HCT116 (cell line): ENCODE data around the gene ASGR2. TPM values are rescaled to one million over a fixed set of nuclear protein-coding genes. Genes with fewer than 3 reads are reported as not detected.
"Not testable (repeated sequence)": the region's sequence is repeated elsewhere in the genome, so short reads cannot be mapped to it uniquely, and the experiment has no call there.

ENCODE experiments used
- ATAC-seq: fragments of 200-7000 bp; cut with Tn5 transposase; 2 replicates; pipeline ENCODE4 v1.9.1; 2020; ENCODE audit warnings: mild to moderate bottlenecking, moderate library complexity
- BruUV-seq: library from RNA; stranded (reverse); fragments of 400-500 nt; replicated peaks from 2 replicates; lab custom pipeline; 2021; lab: Mats Ljungman, UMichigan
- CTCF ChIA-PET: fragments of 300-600 bp; sonication (Branson Sonifier 250); formaldehyde crosslinking; loops from one replicate; lab custom pipeline; 2021; ENCODE audit warnings: antibody characterized with exemption; lab: Charles Lee
- POLR2A ChIA-PET: fragments of 300-600, 350-600 bp; sonication (Branson Sonifier 250); formaldehyde crosslinking; loops from one replicate; lab custom pipeline; 2021; ENCODE audit warnings: antibody characterized with exemption; lab: Charles Lee
- RAD21 ChIA-PET, 2 experiments: fragments of 300-600 bp; sonication (Branson Sonifier 250); formaldehyde crosslinking; loops; one replicate each; lab custom pipeline; 2023; ENCODE audit warnings: low total read pairs in 2 of 2; ENCODE audit not compliant: uncharacterized antibody in 2 of 2, unreplicated experiment in 2 of 2, low non-redundant PET in 1 of 2; lab: Charles Lee
- DNase-seq: peaks from one replicate; pipeline ENCODE4 v3.0.0-alpha.2; 2010; ENCODE audit warnings: low read depth, low spot score
- H2AFZ ChIP-seq: fragments of 200-600 bp; shearing (Covaris generic), sonication (generic); 2 replicates; pipeline ENCODE4 v1.6.1; 2017; ENCODE audit warnings: low read depth, mixed run types, mixed read lengths, antibody characterized with exemption, low read length; ENCODE audit not compliant: poor library complexity, severe bottlenecking
- H3K27ac ChIP-seq: 2 replicates; pipeline ENCODE4 v1.5.1; 2012; ENCODE audit warnings: low read depth, low read length
- H3K27me3 ChIP-seq: fragments of 200-600 bp; sonication (generic); 2 replicates; pipeline ENCODE4 v1.6.1; 2016; ENCODE audit warnings: mixed run types, low read length, mixed read lengths; ENCODE audit not compliant: insufficient read depth
- H3K36me3 ChIP-seq, 2 experiments: fragments of 200-500 bp in 1 of 2; fragments of 200-600 bp in 1 of 2; sonication (Bioruptor generic) in 1 of 2; sonication (generic) in 1 of 2; 2 replicates each; pipeline versions ENCODE4 v1.5.1 to v1.6.1; 2014 to 2016; ENCODE audit warnings: low read length in 2 of 2, inconsistent platforms in 1 of 2, mixed read lengths in 1 of 2, mixed run types in 1 of 2; ENCODE audit not compliant: insufficient read depth in 2 of 2, control insufficient read depth in 1 of 2
- H3K4me1 ChIP-seq, 2 experiments: fragments of 200-600 bp in 1 of 2; sonication (generic) in 1 of 2; 2 replicates each; pipeline versions ENCODE4 v1.5.1 to v1.6.1; 2012 to 2017; ENCODE audit warnings: low read length in 2 of 2, inconsistent platforms in 1 of 2, mild to moderate bottlenecking in 1 of 2, mixed read lengths in 1 of 2, mixed run types in 1 of 2, moderate library complexity in 1 of 2; ENCODE audit not compliant: insufficient read depth in 2 of 2, control insufficient read depth in 1 of 2
- H3K4me2 ChIP-seq: fragments of 200-600 bp; sonication (generic); 2 replicates; pipeline ENCODE4 v1.6.1; 2017; ENCODE audit warnings: mixed run types, low read length, mixed read lengths
- H3K4me3 ChIP-seq, 2 experiments: fragments of 200-600 bp in 1 of 2; sonication (generic) in 1 of 2; replicated peaks in 1 of 2; 2 replicates each; pipeline ENCODE4 v1.5.1; 2011 to 2016; ENCODE audit warnings: low read length in 2 of 2, control low read depth in 1 of 2, low read depth in 1 of 2, mild to moderate bottlenecking in 1 of 2, mixed read lengths in 1 of 2, mixed run types in 1 of 2
- H3K79me2 ChIP-seq: fragments of 200-600 bp; sonication (generic); 2 replicates; pipeline ENCODE4 v1.6.1; 2017; ENCODE audit warnings: mild to moderate bottlenecking, mixed run types, low read length, moderate library complexity, mixed read lengths; ENCODE audit not compliant: insufficient read depth
- H3K9ac ChIP-seq: fragments of 200-600 bp; sonication (generic); 2 replicates; pipeline ENCODE4 v1.6.1; 2016; ENCODE audit warnings: low read length, mixed read lengths
- H3K9me2 ChIP-seq: fragments of 200-600 bp; sonication (generic), shearing (Covaris generic); 2 replicates; pipeline ENCODE4 v1.6.1; 2017; ENCODE audit warnings: mixed run types, mild to moderate bottlenecking, moderate library complexity; ENCODE audit not compliant: insufficient read depth
- H3K9me3 ChIP-seq, 2 experiments: fragments of 200-500 bp in 1 of 2; fragments of 200-600 bp in 1 of 2; sonication (Bioruptor generic) in 1 of 2; sonication (generic) in 1 of 2; 2 replicates each; pipeline ENCODE4 v1.6.1; 2014 to 2017; ENCODE audit warnings: low read length in 2 of 2, mixed read lengths in 2 of 2, inconsistent platforms in 1 of 2, low read depth in 1 of 2, mild to moderate bottlenecking in 1 of 2, mixed run types in 1 of 2, moderate library complexity in 1 of 2; ENCODE audit not compliant: control insufficient read depth in 1 of 2, insufficient read depth in 1 of 2
- H4K20me1 ChIP-seq: fragments of 200-600 bp; sonication (generic), shearing (Covaris generic); 2 replicates; pipeline ENCODE4 v1.6.1; 2017; ENCODE audit warnings: mixed run types, mild to moderate bottlenecking, moderate library complexity; ENCODE audit not compliant: insufficient read depth
- EGR1 ChIP-seq: IDR thresholded peaks from 2 replicates; pipeline ENCODE4 v1.6.1; 2012; ENCODE audit warnings: low read depth
- EZH2 ChIP-seq: fragments of 200-600 bp; sonication (generic); IDR thresholded peaks from 2 replicates; pipeline ENCODE4 v1.6.1; 2017; ENCODE audit warnings: antibody characterized with exemption, mixed run types
- EZH2phosphoT487 ChIP-seq: fragments of 200-600 bp; IDR thresholded peaks from 2 replicates; pipeline ENCODE4 v1.6.1; 2018; ENCODE audit warnings: antibody characterized with exemption, borderline replicate concordance
- FOSL1 ChIP-seq: IDR thresholded peaks from 2 replicates; pipeline ENCODE4 v1.6.1; 2012; ENCODE audit warnings: low read depth
- MAX ChIP-seq: IDR thresholded peaks from 2 replicates; pipeline ENCODE4 v1.6.1; 2012
- POLR2A ChIP-seq: IDR thresholded peaks from 2 replicates; pipeline ENCODE4 v1.7.0; 2011; ENCODE audit warnings: borderline replicate concordance; ENCODE audit not compliant: insufficient read depth, insufficient read length; ENCODE audit errors: extremely low read depth
- POLR2AphosphoS5 ChIP-seq: IDR thresholded peaks from 2 replicates; pipeline ENCODE4 v1.6.1; 2011; ENCODE audit warnings: mild to moderate bottlenecking, low read depth, low read length, moderate library complexity
- RAD21 ChIP-seq: IDR thresholded peaks from 2 replicates; pipeline ENCODE4 v1.6.1; 2012; ENCODE audit warnings: low read depth, mild to moderate bottlenecking
- REST ChIP-seq: IDR thresholded peaks from 2 replicates; pipeline ENCODE4 v1.6.1; 2012; ENCODE audit warnings: low read depth
- SRF ChIP-seq: IDR thresholded peaks from 2 replicates; pipeline ENCODE4 v1.6.1; 2012; ENCODE audit warnings: low read depth
- TCF7L2 ChIP-seq: IDR thresholded peaks from 2 replicates; pipeline ENCODE4 v1.7.0; 2011; ENCODE audit warnings: borderline replicate concordance, inconsistent platforms; ENCODE audit not compliant: insufficient read depth, insufficient read length; ENCODE audit errors: extremely low read depth
- ZBTB33 ChIP-seq: IDR thresholded peaks from 2 replicates; pipeline ENCODE4 v1.6.1; 2011; ENCODE audit warnings: mild to moderate bottlenecking, low read length, moderate library complexity; ENCODE audit not compliant: insufficient replicate concordance; ENCODE audit errors: extremely low read depth
- intact Hi-C: fragments of 100-400 bp; cut with micrococcal nuclease; formaldehyde crosslinking; loops from 2 replicates; pipeline ENCODE4 v1.10.0; 2022
- total RNA-seq: library from RNA; stranded (reverse); gene quantifications from one replicate; pipeline ENCODE4 v1.2.1, GENCODE V29; 2021; ENCODE audit not compliant: unreplicated experiment

The ASGR2 gene
- total RNA-seq, 1 experiment from 2014 or later = 0.32 TPM

GRCh38 chr17:7101531-7101930 lies 13.1 kb downstream of the ASGR2 start:
- no TSS peak for BruUV-seq
- no peaks in the 10 kb centered on the region for H4K20me1 ChIP-seq
- H3K79me2 ChIP-seq = no peaks in the 10 kb centered on the region
- no peaks in the 10 kb centered on the region for H3K9me2 ChIP-seq
- no peaks in the 10 kb centered on the region for H3K9me3 ChIP-seq
- ChIA-PET POLR2A (no interaction called here), RAD21 (no interaction called here)
- H3K27me3 ChIP-seq = peaks cover 8% of the 10 kb centered on the region; the same call in 1 of the 2 replicates
- intact Hi-C loops = no loop called here
- H3K4me3 ChIP-seq = no peak overlapping the region
- no peak for DNase-seq
- H3K4me2 ChIP-seq = no peak overlapping the region
- no peak overlapping the region for H3K9ac ChIP-seq
- H2AFZ ChIP-seq = no peak overlapping the region
- no peaks in the 10 kb centered on the region for H3K4me1 ChIP-seq
- no peaks in the 10 kb centered on the region for H3K36me3 ChIP-seq
- no peak for TF ChIP-seq REST
- no peak for TF ChIP-seq FOSL1
- no peak for TF ChIP-seq POLR2A
- TF ChIP-seq EGR1 = no peak
- TF ChIP-seq RAD21 = no peak
- no peak for TF ChIP-seq MAX
- TF ChIP-seq ZBTB33 = no peak
- no peak for TF ChIP-seq EZH2
- TF ChIP-seq POLR2AphosphoS5 = no peak
- no peak for TF ChIP-seq TCF7L2
- TF ChIP-seq EZH2phosphoT487 = no peak
- no peak for TF ChIP-seq SRF
- TF ChIP-seq, all 23 proteins: peak for 0
- no peak for ATAC-seq
- CTCF ChIA-PET = no interaction called here
- no peak overlapping the region for H3K27ac ChIP-seq

GRCh38 chr17:7100641-7101379 lies 13.8 kb downstream of the ASGR2 start:
- H3K9me3 ChIP-seq, H3K9ac ChIP-seq, H3K4me3 ChIP-seq, H3K79me2 ChIP-seq, CTCF ChIA-PET, ATAC-seq, DNase-seq, BruUV-seq, H3K9me2 ChIP-seq, POLR2A ChIA-PET, H2AFZ ChIP-seq, H3K36me3 ChIP-seq, H3K4me2 ChIP-seq, H3K27ac ChIP-seq, H3K4me1 ChIP-seq, H3K27me3 ChIP-seq, H4K20me1 ChIP-seq, RAD21 ChIA-PET, intact Hi-C loops: not testable (repeated sequence)
